IPS-NIHi11 (cell line): Measurements from ENCODE around the gene ABCD2.
"Not testable (repeated sequence)": the region's sequence is repeated elsewhere in the genome, so short reads cannot be mapped to it uniquely, and the experiment has no call there.

ENCODE experiments used
- DNase-seq: peaks from one replicate; pipeline ENCODE4 v3.0.0; 2012; ENCODE audit warnings: mixed read lengths, low spot score

ABCD2 gene

DNA sequence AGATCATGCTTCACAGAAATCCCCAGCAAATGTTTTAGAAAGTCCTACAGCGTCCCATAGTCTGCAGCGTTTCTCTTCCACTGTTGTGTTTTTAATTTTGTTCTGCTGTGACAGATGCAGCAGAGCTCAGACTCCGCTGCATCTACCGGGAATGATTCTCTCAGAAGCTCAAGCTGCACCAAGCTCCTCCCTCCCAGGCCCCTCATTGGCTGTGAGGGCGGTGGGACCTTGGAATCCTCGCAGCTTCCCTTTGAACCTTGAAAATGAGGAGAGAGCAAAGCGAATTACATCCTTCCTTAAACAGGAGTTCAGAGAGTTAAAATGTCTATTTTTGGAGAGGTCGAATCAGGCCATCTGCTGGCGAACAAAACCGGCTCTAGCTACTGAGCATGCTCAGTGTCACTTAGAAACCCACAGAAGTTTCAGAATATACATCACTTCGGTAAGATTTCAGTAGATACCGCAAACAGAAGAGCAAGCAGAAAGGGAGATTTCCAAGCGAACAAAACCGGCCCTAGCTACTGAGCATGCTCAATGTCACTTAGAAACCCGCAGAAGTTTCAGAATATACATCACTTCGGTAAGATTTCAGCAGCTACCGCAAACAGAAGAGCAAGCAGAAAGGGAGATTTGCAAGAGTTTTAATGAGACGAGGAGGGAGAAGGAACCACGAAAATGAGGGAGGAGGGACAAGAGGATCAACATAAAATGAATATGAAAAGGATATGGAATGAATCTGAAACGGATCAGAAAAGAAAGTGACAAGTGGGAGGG lies at the start of gene ABCD2:
Gene ABCD2, minus strand, starts transcription at position 144 of the 774 bp plus-strand sequence. CDS start 188 bp downstream, outside the sequence.
- peak; percentile 73 for DNase-seq

DNA sequence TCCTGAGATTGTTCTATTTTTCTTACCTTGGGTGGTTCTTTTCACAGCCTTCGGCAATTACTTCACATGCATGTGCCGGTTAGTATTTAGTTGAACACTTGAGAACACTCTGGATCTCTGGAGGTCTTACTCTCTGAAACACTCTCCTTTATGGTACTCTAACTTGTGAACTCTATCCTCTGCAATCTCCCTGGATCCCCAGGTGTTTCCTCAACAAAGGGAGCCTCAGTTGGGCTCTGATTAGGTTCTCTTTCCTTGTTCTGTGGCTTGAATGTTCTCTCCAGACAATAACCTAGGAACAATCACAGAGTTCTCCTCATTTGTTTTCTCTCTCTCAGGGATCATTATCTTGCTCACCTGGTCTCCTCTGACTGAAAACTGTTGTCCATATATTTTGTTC lies 40.5 kb upstream of the ABCD2 start:
- no peak for DNase-seq

GRCh38 chr12:39647383-39647782 lies 27.8 kb upstream of the ABCD2 start:
- no peak for DNase-seq

- no peak for DNase-seq
Observed at GRCh38 chr12:39646963-39647362, 27.4 kb upstream of the ABCD2 start.

GRCh38 chr12:39643052-39643451 lies 23.4 kb upstream of the ABCD2 start:
- DNase-seq: no peak

GRCh38 chr12:39638840-39639239 lies 19.2 kb upstream of the ABCD2 start:
- no peak for DNase-seq

GRCh38 chr12:39638178-39638577 lies 18.6 kb upstream of the ABCD2 start:
- DNase-seq: no peak

GRCh38 chr12:39632670-39633069 lies 13.1 kb upstream of the ABCD2 start:
- no peak for DNase-seq

DNA sequence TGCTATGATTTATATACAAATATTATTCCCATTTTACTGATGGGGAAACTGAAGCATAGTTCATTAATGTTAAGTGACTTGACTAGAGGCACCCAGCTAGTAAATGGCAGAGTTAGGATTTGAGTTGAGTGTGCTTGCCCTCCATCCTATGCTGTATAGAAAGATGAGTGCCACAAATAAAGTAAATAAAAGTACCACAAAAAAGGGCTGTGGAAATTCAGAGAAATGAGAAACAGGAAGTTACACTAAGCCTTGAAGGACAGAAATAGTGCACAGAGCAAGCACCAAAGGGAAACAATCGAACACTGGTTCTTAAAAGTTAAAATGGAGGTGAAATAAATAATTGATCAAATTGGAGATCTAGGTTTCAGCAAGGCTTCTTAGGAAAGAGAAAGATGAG lies 9.2 kb upstream of the ABCD2 start:
- DNase-seq: no peak

GRCh38 chr12:39627914-39628313 lies 8.3 kb upstream of the ABCD2 start:
- no peak for DNase-seq

- DNase-seq: no peak
Observed at GRCh38 chr12:39626033-39626814, 6.6 kb upstream of the ABCD2 start.

- DNase-seq: no peak
Observed at GRCh38 chr12:39623919-39624318, 4.3 kb upstream of the ABCD2 start.

DNA sequence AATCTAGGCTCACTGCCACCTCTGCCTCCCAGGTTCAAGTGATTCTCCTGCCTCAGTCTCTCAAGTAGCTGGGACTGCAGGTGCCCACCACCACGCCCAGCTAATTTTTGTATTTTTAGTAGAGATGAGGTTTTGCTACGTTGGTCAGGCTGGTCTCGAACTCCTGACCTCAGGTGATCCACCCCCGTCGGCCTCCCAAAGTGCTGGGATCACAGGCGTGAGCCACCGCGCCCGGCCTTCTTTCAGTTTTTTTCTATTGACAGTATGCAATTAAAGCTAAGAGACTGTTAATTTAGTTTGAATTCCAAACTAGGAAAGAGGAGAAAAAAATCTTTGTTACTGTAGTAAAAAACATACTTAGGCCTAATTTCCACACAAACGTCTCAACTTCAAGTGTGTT lies 3.6 kb upstream of the ABCD2 start:
- not testable (repeated sequence) for DNase-seq

GRCh38 chr12:39622306-39622705 lies 2.7 kb upstream of the ABCD2 start:
- DNase-seq: no peak

- DNase-seq: no peak
Observed at GRCh38 chr12:39621670-39622069, 2.1 kb upstream of the ABCD2 start.

DNA sequence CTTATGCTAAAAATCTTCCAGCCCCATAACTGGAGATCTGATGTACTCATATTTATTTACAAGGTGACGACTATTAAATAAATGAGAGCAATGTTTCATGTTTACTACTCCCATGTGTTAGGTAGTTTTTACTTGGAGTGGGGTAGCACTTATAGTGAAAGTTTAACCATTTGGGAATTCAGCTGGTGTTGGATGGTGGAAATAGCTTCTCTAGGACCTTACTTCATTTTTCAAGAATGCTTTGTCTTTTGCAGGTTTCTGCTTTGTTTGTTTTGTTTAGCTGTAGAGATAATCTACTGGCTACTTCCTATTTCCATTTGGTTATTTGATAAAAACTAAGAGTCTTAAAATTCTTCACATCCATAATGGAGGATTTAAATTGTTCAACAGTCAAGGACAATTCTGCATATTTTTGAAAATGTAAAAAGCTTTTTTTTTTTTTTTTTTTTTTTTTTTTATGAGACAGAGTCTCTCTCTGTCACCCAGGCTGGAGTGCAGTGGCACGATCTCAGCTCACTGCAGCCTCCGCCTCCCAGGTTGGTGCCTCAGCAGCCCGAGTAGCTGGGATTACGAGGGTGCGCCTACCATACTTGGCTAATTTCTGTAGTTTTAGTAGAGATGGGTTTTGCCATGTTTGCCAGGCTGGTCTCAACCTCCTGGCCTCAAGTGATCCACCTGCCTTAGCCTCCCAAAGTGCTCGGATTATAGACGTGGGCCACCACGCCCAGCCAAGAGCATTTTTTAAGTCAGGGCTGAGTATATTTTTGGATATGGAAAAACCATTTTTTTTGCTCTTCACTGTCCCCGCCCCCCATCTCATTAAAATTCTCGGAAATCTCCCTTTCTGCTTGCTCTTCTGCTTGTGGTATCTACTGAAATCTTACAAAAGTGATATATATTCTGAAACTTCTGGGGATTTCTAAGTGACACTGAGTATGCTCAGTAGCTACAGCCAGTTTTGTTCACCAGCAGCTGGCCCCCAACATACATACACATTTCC lies 1.4 kb upstream of the ABCD2 start:
- DNase-seq: no peak

DNA sequence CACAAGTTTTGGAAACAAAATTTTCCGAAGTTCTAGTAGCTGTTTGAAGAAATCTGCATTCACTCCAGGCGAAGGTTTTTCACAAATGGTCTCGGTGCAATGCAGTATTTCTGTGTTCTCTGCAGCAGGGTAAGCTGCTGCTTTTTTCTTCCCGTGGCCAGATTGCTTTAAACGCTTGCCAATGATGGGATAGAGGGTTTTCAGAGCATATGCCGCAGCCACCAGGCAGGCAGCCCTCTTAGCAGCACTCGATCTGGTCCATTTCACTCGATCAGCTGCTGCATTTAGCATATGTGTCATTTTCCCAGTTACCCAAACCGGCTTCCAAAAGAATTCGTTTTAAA lies 315 bp downstream of the ABCD2 start:
- DNase-seq: no peak

GRCh38 chr12:39618701-39619100 lies 902 bp downstream of the ABCD2 start:
- no peak for DNase-seq

DNA sequence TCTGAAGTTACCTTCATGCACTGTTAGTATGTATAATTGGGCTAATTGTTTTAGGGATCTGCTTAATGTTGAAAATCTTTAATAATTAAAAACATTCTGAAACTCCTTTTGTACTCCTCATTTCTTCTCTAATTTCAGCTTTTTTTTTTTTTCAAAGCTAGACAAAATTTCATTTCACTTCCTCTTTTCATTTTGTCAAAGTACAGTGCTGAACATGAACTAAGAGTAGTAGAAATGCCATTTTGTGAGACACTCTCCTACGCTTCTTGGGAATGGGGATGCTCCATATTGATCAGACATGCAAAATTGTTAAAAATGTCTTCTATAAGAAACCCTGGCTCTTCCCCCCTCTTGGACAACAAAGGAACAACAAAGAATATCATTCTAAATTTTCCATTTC lies 1.7 kb downstream of the ABCD2 start:
- no peak for DNase-seq

DNA sequence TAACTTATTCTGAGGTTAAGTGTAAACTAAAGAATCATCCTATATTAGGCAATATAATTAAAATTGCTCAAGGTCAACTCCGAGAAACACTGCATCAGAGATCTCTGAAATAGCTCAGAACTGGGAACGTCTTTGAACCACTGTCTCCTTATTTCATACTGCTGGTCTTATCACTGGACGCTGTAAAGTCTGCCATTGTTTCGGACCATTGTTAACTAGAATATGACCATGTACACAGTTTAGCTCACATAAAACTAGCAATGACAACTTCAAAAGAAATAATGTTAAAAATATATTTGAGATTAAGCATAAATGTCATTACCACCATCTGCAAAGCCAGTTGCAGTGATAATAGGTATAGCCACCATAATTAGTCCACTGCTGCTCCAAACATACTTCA lies 2.9 kb downstream of the ABCD2 start:
- DNase-seq: no peak

GRCh38 chr12:39616251-39616650 lies 3.4 kb downstream of the ABCD2 start:
- DNase-seq: no peak

GRCh38 chr12:39613525-39613924 lies 6.1 kb downstream of the ABCD2 start:
- DNase-seq: no peak
